HS-5 (cell line): ENCODE measurements around the gene MLX.
"Not testable (repeated sequence)": the region's sequence is repeated elsewhere in the genome, so short reads cannot be mapped to it uniquely, and the experiment has no call there.

Source experiments
- DNase-seq: peaks from one replicate; pipeline ENCODE4 v3.0.0-alpha.2; 2012; ENCODE audit warnings: low read depth

The MLX gene

GRCh38 chr17:42579794-42580551, 13.1 kb downstream of the MLX start:
- DNase-seq: no peak

GRCh38 chr17:42581744-42582270, 14.9 kb downstream of the MLX start:
- DNase-seq: no peak

GRCh38 chr17:42584880-42585279, 18.0 kb downstream of the MLX start:
- DNase-seq: no peak

- DNase-seq: no peak
Observed at GRCh38 chr17:42585353-42585752, 18.5 kb downstream of the MLX start.

GRCh38 chr17:42586514-42587230, 19.8 kb downstream of the MLX start:
- no peak for DNase-seq

GRCh38 chr17:42590886-42591285, 24.0 kb downstream of the MLX start:
- DNase-seq: no peak

- DNase-seq: no peak
Observed at GRCh38 chr17:42591411-42591810, 24.5 kb downstream of the MLX start.

- no peak for DNase-seq
Observed at GRCh38 chr17:42596386-42596785, 29.5 kb downstream of the MLX start.

GRCh38 chr17:42598905-42599304, 32.0 kb downstream of the MLX start:
- no peak for DNase-seq

GRCh38 chr17:42603318-42603717, 36.4 kb downstream of the MLX start:
- no peak for DNase-seq

GRCh38 chr17:42607769-42608168, 40.9 kb downstream of the MLX start:
- no peak for DNase-seq

GRCh38 chr17:42608305-42609181, 41.6 kb downstream of the MLX start:
- no peak for DNase-seq

GRCh38 chr17:42609182-42609813, 42.4 kb downstream of the MLX start, which contains the start of the genes RETREG3 and TUBG1:
Gene RETREG3, minus strand, starts transcription at chr17:42609374. Its CDS starts 50 bp downstream, at chr17:42609324.
Gene TUBG1, plus strand, starts transcription at chr17:42609683. Its CDS starts 55 bp downstream, at chr17:42609738.
- peak; percentile 92 for DNase-seq

GRCh38 chr17:42609814-42610801, 43.2 kb downstream of the MLX start:
- not testable (repeated sequence) for DNase-seq

- DNase-seq: no peak
Observed at GRCh38 chr17:42612013-42612412, 45.1 kb downstream of the MLX start.

GRCh38 chr17:42613699-42614295, 46.9 kb downstream of the MLX start:
- DNase-seq: no peak

- no peak for DNase-seq
Observed at GRCh38 chr17:42617956-42618431, 51.1 kb downstream of the MLX start.

- no peak for DNase-seq
Observed at GRCh38 chr17:42618442-42619150, 51.7 kb downstream of the MLX start.

GRCh38 chr17:42621987-42622386, 55.1 kb downstream of the MLX start:
- not testable (repeated sequence) for DNase-seq
